Ammon's horn (tissue), 1 donor: ENCODE measurements around the gene LMO3.

Source experiments
- DNase-seq: peaks from one replicate; pipeline ENCODE4 v3.0.0-alpha.2; 2016; ENCODE audit warnings: low spot score

LMO3 gene

DNA sequence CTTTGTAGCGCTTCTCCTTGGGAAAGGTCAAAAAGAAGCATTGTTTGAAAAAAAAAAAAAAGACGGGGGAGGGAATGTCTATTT lies at the start of gene LMO3:
Gene LMO3 (minus strand): TSS at position 46 of the 84 bp plus-strand sequence. CDS start 5,302 bp downstream, outside the sequence.
- no peak for DNase-seq

- DNase-seq = no peak
These were observed 30.6 kb upstream of the LMO3 start for GRCh38 chr12:16636435-16637055.

DNA sequence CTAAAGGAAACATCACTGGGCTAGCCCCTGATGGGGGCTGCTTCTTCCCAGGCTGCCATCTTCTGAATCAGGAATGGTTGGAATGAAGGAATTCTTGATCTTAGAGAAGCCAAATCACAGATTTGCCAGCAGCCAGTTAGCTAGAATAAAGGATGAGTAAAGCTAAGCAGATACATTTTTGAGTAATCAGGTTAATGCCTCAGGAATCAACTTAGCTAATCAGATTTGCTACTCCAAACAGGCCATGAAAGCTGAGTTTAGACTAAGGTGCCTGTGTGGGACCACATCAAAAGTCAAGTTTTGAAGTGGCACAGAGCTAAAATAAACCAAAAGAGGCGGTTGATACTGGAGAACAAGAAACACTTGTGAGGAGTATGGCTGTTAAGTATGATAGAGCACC lies 28.8 kb upstream of the LMO3 start:
- no peak for DNase-seq

DNA sequence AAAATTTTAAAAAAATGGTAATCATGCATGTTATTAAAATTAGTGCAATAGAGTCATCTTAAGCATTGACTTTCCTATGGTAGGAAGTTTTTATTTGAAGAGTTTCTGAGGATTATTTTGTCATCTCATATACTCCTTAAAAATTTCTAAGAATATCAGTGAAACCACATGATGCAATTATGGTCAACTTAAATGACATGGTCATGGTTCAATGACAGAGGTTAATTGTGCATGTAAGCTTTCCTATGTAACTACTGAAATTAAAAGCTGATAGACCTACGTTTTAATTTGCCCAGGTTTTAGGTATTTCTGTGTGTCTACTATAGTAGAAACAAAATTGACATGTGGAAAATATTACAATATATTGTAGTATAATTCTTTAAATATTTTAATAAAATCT lies 21.0 kb upstream of the LMO3 start:
- no peak for DNase-seq

GRCh38 chr12:16622338-16622737 lies 16.4 kb upstream of the LMO3 start:
- no peak for DNase-seq

- no peak for DNase-seq
These were observed 13.6 kb upstream of the LMO3 start for GRCh38 chr12:16619537-16619936.

DNA sequence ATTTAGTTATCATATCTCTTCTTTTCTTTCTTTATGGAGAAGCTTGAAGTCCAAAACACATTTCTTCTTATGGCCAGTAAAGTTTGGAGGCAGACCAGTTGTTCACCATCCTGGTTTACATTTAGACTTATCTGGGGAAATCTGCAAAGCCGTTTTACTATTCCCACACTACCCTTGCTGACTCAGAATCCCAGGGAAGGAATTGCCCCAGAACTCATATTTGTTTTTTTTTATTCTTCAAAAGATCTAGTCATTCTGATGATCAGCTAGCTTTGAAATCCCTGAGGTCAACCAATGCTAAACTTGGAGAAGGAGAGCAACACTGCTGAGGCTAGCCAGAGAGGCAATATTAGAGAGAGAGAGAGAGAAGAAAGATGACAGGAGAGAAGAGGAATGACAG lies 12.3 kb upstream of the LMO3 start:
- no peak for DNase-seq

- no peak for DNase-seq
These were observed 7.2 kb upstream of the LMO3 start for GRCh38 chr12:16613199-16613598.

- no peak for DNase-seq
These were observed 6.7 kb upstream of the LMO3 start for GRCh38 chr12:16612647-16613046.

DNA sequence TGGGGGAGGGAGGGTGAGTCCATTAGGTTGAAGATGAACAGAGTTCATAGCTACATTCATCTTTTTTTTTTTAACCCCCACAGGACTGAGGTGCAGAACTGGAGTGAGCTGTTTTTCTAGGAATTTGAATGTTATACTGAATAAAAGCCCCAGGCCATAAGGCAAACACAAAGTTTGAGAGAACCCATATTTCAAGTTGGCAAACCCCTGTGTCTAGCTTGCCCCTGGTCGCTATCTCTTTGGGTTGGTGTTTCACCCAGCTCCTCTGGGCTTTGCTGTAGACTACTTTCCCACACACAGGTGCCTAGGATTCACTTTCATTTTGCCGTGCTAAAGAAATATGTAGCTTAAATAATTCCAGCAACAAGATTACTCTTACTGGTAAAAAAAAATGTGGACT lies 5.2 kb upstream of the LMO3 start:
- no peak for DNase-seq

DNA sequence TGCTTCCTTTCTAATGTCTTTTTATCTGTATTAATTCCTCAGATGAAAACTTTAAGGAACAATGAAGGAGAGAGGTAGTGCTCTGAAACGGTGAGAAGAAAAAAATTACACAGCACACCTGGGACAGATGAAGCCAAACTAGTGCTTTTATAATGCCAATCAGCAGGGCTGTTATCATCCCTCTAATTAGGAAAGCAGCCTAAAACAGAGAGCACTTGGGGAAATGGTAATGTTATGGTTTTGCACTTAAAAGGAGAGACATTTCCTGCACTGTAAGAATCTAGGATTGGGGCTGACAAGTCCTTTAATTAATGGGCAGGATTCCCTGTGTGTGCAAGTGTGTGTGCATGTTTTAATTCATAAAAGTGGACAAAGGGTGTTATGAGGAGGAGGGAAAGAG lies 4.8 kb upstream of the LMO3 start:
- DNase-seq = no peak

- no peak for DNase-seq
These were observed 4.1 kb upstream of the LMO3 start for GRCh38 chr12:16610001-16610585.

DNA sequence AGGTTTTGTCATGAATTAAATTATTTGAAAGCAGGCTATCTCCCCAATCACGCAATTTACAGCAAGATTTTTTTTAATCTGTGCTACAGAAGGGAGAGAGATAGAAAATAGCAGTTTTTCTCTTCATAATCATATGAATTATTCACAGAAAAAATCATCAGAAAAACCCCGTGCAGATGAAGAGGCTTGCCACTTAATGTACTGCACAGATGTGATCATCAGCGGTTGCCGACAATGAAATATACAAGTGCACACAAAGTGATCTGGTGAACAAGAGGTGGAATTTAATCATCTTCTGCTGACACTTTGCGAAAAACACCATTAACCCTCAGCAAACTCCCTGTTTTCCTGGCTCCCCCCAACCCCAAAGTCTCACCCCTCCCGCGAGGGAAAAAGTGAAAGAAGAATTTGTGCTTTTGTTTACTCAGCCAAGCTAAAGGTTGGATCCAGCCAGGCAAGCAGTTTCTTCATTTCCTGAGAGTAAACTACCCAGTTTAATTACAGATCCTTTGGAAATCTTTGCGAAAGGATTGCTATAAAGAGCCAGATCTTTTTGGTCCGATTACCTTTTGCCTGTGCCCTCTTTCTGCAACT lies 3.1 kb upstream of the LMO3 start:
- no peak for DNase-seq

DNA sequence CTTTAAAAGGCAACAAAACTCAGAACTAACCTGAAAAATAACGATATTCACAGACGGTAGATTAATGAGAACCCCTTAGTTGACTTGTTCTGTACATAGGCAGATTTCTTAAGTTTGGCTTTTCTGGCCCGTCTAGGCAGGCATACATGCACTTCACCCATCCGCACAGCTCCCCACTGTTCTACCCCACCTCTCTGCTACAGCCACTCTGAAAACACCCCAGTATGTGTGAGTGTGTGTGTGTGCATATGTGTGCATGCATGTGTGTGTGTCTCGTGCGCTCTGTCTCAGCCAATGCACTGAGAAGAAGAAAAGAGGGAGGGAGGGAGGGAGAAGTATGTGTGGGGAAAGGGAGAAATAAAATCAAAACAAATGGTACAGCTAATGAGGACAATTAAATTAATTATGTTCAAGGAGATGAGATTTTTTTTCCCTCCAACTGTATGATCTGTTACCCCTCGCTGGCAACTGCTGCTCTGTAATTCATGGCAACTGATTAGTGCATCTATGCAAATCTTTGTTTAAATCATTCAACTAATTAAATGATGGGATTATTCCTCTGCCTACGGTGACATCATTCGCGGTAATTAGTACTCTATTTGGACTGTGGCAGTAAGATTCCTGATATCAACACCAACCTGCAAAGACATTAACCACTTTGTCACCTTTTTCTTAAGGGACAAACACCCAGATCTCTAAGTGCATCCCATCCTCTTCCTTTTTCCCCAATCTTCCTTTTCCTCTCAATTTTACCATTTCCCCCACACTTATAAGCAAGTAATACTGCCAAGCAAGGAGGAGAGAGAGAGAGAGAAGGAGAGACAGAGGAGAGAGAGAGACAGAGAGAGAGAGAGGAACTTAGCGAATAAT lies 2.2 kb upstream of the LMO3 start:
- peak; percentile 47 for DNase-seq

DNA sequence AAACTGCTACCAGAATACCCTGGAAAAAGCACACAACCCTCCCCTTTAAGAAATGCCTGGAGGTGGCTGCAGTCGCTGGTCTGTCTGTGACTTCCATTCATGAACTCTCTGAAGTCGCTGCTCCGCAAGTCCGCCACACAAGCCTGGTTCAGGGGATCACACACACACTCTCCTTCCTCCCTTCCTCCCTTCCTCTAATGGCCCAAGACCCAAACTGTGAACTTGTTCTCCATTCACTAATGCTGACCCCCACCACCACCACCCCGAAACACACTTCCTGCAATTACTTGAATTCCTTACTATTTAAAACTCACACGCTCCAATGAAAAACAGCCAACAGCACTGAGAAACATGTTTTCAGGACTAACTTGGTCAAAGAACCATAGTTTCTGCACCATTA lies 1.0 kb upstream of the LMO3 start:
- DNase-seq = peak; percentile 49

DNA sequence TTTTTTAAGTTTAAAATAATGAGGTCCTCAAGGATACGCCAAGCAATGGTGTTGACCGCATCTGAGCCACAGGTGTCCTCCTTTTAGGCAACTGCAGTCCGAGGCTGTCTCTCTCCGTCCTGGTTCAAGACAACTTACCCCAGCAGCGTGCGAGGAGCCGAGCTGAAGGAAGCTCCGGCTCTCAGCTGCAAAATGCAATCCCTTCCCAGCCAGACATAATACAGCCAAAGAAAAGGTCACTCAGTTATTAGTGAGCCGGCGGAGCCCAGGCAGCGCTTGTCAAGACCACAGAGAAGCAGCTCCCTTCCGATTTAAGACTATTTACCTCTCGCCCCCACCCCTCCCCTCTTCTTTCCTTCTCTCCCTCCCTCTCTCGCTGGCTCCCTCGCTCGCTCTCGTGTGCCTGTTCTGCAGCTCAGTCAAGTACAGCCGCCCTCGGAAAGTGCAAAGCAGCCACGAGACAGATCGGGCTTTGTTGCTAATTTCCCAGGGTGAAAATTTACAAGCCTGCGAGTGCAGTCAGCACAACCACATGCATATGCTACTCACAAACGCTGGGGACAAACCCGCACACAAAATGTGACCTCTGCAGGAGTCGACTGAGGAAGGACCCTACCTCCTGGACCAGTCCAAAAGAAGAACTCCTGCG lies 363 bp upstream of the LMO3 start:
- peak; percentile 83 for DNase-seq

GRCh38 chr12:16605642-16606116 lies 283 bp downstream of the LMO3 start:
- DNase-seq = peak; percentile 57

- peak; percentile 50 for DNase-seq
These were observed 1.2 kb downstream of the LMO3 start for GRCh38 chr12:16604596-16605252.

DNA sequence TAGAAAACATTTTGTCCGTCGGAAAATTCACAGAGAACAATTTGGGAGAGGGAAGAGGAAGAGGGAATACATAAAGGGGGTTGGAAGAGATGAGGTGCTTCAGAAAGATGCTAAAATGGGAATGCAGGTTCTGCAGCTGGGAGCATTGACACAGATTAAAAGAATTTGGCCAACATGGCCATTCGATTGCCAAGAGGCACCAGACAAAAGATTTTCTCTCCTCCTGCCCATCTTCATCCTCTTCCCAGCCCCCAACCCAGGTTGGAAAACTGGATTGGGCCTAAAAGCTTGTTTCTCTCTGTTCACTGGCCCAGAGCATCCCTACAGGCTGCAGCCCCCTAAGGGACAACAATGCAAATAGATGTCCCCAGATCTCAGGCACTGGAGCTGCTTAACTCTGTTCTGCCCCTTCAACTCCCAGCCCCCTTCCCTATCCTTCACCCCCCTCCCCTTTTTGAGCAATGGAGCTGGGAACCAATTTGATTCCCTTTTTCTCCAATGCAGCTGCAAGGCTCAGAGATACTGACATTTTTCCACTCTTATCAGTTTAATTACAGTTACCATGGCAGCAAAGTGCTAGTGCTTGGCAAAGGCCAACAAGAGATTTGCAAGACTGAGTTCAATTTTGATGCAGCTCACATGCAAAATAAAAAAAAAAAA lies 1.9 kb downstream of the LMO3 start:
- DNase-seq = no peak

- DNase-seq = peak; percentile 67
These were observed 2.6 kb downstream of the LMO3 start for GRCh38 chr12:16603260-16603915.

GRCh38 chr12:16602412-16602811 lies 3.5 kb downstream of the LMO3 start:
- DNase-seq = no peak
